HG03457 (cell line): ENCODE results near the gene MASP1.

ENCODE experiments used
- ATAC-seq: cut with Tn5 transposase; IDR thresholded peaks from one replicate; pipeline ENCODE4 v1.9.1; 2021; ENCODE audit warnings: moderate number of reproducible peaks; ENCODE audit not compliant: unreplicated experiment

Gene MASP1

DNA sequence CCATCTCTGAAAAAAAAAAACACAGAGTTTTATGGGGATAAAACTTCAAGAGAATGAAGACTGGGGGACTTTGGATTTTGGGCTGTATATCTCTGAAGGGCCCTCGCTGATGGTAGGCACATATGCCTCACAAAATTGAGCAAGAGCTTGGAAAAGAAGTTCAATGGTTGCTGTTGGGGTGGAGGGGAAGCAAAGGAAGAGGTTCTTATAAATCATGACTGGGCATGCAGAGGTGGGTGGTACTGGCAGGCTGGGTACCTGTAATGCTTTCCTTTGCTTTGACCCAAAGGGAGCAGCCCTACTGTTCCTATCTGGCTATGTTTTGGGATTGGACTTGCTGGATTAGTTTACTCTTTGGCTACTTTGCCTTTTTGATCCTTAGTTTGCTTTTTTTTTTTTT is 100.3 kb downstream of the MASP1 start:
- ATAC-seq = no peak

DNA sequence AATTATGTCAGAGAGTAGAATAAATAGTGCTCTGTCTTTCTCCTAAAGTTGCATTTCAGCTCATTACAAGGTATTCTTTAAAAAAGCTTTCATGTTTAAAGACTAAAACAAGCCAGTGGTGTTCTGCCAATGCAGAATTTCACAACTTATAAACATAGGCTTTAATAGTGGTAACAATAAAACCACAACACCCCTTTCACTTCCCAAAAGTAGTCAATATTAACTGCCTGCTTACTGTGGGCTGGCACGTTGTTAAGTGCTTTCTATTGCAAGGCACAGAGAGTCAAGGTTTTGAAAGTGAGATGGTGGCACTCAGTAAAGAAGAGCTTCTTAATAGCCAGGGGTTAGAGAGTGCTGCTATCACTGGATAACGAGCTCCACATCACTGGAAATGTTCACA is 102.6 kb downstream of the MASP1 start:
- ATAC-seq = no peak

DNA sequence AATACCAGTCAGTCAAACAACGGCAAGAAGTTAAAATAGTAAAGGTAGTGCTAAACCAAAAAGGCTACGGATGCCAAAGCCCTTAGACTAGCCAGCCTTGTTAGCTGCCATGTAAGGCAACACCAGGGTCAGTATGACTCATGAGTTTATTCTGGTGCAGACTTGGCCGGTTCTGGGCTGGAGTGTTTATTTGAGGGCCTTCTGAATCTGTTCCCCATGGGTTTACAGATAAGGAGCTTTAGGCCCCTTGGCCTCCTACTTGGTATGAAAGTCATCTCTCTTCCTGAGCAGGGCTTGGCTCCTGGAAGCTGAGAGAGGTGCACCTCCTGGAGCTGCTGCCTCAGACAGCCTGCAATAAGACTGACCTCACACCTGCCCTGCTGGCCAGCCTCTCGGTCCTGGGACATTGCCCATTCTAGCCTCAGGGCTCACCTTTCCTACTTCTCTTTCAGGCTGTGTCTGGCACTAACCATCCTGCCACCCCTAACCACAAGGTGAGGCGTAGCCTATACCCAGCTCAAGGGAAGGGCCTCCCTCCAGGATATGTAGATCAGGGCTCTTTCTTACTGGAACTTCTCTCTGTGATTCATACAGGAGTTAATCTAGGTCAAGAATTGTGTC is 104.6 kb downstream of the MASP1 start:
- ATAC-seq = no peak

DNA sequence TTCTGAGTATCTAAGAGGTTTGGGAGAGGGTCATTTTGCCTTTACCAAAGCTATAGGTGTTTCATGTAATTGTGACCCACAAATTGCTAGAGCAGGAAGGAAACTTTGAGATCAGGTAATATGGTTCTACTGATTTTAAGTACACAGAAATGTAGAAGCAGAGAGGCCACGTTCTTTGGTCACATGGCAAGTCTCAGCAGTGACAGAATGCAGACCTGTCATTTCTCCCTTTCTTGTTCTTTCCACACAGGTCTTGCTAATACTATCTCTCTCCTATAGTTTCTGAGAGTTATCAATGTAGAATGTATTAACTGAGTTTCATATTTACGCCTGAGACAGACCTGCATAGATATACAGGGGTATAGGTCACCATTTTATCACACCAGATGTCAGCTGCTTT is 105.2 kb downstream of the MASP1 start:
- no peak for ATAC-seq

DNA sequence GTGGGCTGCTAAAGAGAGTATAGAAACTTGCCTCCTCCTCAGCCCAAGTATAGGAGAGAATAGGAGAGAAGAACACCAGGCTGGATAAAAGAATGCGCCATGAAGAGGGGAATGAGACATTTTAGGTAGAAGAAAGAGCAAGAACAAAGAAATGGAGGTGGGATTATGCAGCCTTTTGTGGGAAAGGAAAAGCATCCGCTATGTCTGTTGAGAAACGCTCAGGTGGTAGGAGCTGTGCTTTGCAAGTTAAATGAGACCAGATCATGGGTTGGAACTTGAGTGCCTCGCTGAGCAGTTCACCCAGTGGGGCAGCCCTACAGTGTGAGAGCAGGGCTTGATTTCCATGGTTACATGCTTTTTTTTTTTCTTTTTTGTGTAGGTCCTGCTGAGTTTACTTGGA is 105.8 kb downstream of the MASP1 start:
- no peak for ATAC-seq
